H9 (cell line): ENCODE data around the gene OR10H5. TPM values are rescaled to one million over a fixed set of nuclear protein-coding genes. Genes with fewer than 3 reads are reported as not detected.

Experiments used
- DNase-seq: peaks from one replicate; pipeline ENCODE4 v3.0.0-alpha.2; 2017
- H2AFZ ChIP-seq: one replicate; pipeline ENCODE4 v1.6.1; 2013; ENCODE audit warnings: mild to moderate bottlenecking, low read length, control low read depth, moderate library complexity
- H2AK5ac ChIP-seq: 2 replicates; pipeline ENCODE4 v1.6.1; 2013; ENCODE audit warnings: low read length, control low read depth, mixed read lengths; ENCODE audit not compliant: insufficient read length
- H2BK120ac ChIP-seq: one replicate; pipeline ENCODE4 v1.6.1; 2013; ENCODE audit warnings: low read depth, mild to moderate bottlenecking, low read length, control low read depth, inconsistent platforms; ENCODE audit not compliant: poor library complexity, severe bottlenecking
- H2BK12ac ChIP-seq: 2 replicates; pipeline ENCODE4 v1.6.1; 2013; ENCODE audit warnings: low read length, control low read depth, mixed read lengths, low read depth; ENCODE audit not compliant: insufficient read length
- H2BK15ac ChIP-seq: 2 replicates; pipeline ENCODE4 v1.6.1; 2013; ENCODE audit warnings: low read depth, low read length, control low read depth
- H2BK20ac ChIP-seq: one replicate; pipeline ENCODE4 v1.6.1; 2013; ENCODE audit warnings: low read depth, mild to moderate bottlenecking, low read length, control low read depth, inconsistent platforms; ENCODE audit not compliant: poor library complexity, severe bottlenecking
- H2BK5ac ChIP-seq: 2 replicates; pipeline ENCODE4 v1.6.1; 2013; ENCODE audit warnings: low read length, control low read depth, mixed read lengths; ENCODE audit not compliant: insufficient read length
- H3K14ac ChIP-seq: 2 replicates; pipeline ENCODE4 v1.6.1; 2013; ENCODE audit warnings: low read length, control low read depth; ENCODE audit not compliant: insufficient read depth
- H3K18ac ChIP-seq: 2 replicates; pipeline ENCODE4 v1.6.1; 2013; ENCODE audit warnings: low read depth, mild to moderate bottlenecking, mixed read lengths, low read length, control low read depth; ENCODE audit not compliant: insufficient read length
- H3K23ac ChIP-seq: 2 replicates; pipeline ENCODE4 v1.6.1; 2013; ENCODE audit warnings: low read length, control low read depth, mixed read lengths, low read depth; ENCODE audit not compliant: insufficient read length
- H3K23me2 ChIP-seq: 2 replicates; pipeline ENCODE4 v1.6.1; 2013; ENCODE audit warnings: low read depth, mild to moderate bottlenecking, mixed read lengths, low read length, control low read depth; ENCODE audit not compliant: insufficient read length, poor library complexity, severe bottlenecking
- H3K27ac ChIP-seq: 2 replicates; pipeline ENCODE4 v1.5.1; 2013; ENCODE audit warnings: low read length, control low read depth, mixed read lengths, low read depth; ENCODE audit not compliant: insufficient read length
- H3K27me3 ChIP-seq: 2 replicates; pipeline ENCODE4 v1.6.1; 2013; ENCODE audit warnings: low read length, control low read depth, inconsistent platforms; ENCODE audit not compliant: insufficient read depth
- H3K4ac ChIP-seq: 2 replicates; pipeline ENCODE4 v1.6.1; 2013; ENCODE audit warnings: low read depth, mild to moderate bottlenecking, control low read depth, inconsistent platforms, low read length, moderate library complexity
- H3K4me1 ChIP-seq: 2 replicates; pipeline ENCODE4 v1.6.1; 2013; ENCODE audit warnings: low read length, control low read depth, inconsistent platforms; ENCODE audit not compliant: insufficient read depth
- H3K4me2 ChIP-seq: 2 replicates; pipeline ENCODE4 v1.6.1; 2013; ENCODE audit warnings: low read length, control low read depth, mixed read lengths; ENCODE audit not compliant: insufficient read length, insufficient read depth
- H3K56ac ChIP-seq: 2 replicates; pipeline ENCODE4 v1.6.1; 2013; ENCODE audit warnings: low read depth, mild to moderate bottlenecking, mixed read lengths, low read length, control low read depth; ENCODE audit not compliant: insufficient read length
- H3K79me1 ChIP-seq: 2 replicates; pipeline ENCODE4 v1.6.1; 2013; ENCODE audit warnings: low read depth, mild to moderate bottlenecking, moderate library complexity, low read length, control low read depth, inconsistent platforms; ENCODE audit not compliant: insufficient read depth, poor library complexity, severe bottlenecking
- H3K79me2 ChIP-seq: 2 replicates; pipeline ENCODE4 v1.6.1; 2013; ENCODE audit warnings: low read length, control low read depth, inconsistent platforms; ENCODE audit not compliant: insufficient read depth
- H3K9ac ChIP-seq: 2 replicates; pipeline ENCODE4 v1.6.1; 2013; ENCODE audit warnings: low read length, control low read depth, mixed read lengths; ENCODE audit not compliant: insufficient read length; ENCODE audit errors: extremely low read depth
- H3K9me3 ChIP-seq: one replicate; pipeline ENCODE4 v1.6.1; 2013; ENCODE audit warnings: low read depth, low read length, inconsistent platforms; ENCODE audit not compliant: control insufficient read depth
- H3T11ph ChIP-seq: one replicate; pipeline ENCODE4 v1.6.1; 2013; ENCODE audit warnings: mild to moderate bottlenecking, low read length, control low read depth, inconsistent platforms
- H4K20me1 ChIP-seq: one replicate; pipeline ENCODE4 v1.6.1; 2013; ENCODE audit not compliant: control insufficient read depth, insufficient read length, insufficient read depth
- H4K5ac ChIP-seq: 2 replicates; pipeline ENCODE4 v1.6.1; 2013; ENCODE audit warnings: low read depth, mild to moderate bottlenecking, mixed read lengths, low read length, control low read depth; ENCODE audit not compliant: insufficient read length
- H4K8ac ChIP-seq: replicated peaks from 2 replicates; pipeline ENCODE4 v1.6.1; 2013; ENCODE audit warnings: low read length, control low read depth, mixed read lengths, low read depth; ENCODE audit not compliant: insufficient read length
- H4K91ac ChIP-seq: 2 replicates; pipeline ENCODE4 v1.6.1; 2013; ENCODE audit warnings: low read depth, mild to moderate bottlenecking, moderate library complexity, mixed read lengths, low read length, control low read depth; ENCODE audit not compliant: insufficient read length
- H3K27ac Mint-ChIP-seq, 3 experiments: 2 replicates in 2 of 3; 3 replicates in 1 of 3; pipeline ENCODE4 v1.8.0; 2020 to 2021; ENCODE audit warnings: mixed read lengths in 3 of 3, mild to moderate bottlenecking in 1 of 3, moderate library complexity in 1 of 3
- H3K27me3 Mint-ChIP-seq: 2 replicates; pipeline ENCODE4 v1.8.0; 2021; ENCODE audit warnings: low read depth, mild to moderate bottlenecking, moderate library complexity, mixed read lengths
- H3K36me3 Mint-ChIP-seq, 3 experiments: 2 replicates in 2 of 3; 3 replicates in 1 of 3; pipeline ENCODE4 v1.8.0; 2020 to 2021; ENCODE audit warnings: low read depth in 3 of 3, mixed read lengths in 3 of 3; ENCODE audit not compliant: insufficient read depth in 1 of 3
- H3K4me1 Mint-ChIP-seq, 2 experiments: 2 replicates each; pipeline ENCODE4 v1.8.0; 2020; ENCODE audit warnings: mixed read lengths in 2 of 2
- H3K4me3 Mint-ChIP-seq, 2 experiments: 2 replicates in 1 of 2; 3 replicates in 1 of 2; pipeline ENCODE4 v1.8.0; 2020 to 2021; ENCODE audit warnings: mild to moderate bottlenecking in 2 of 2, mixed read lengths in 2 of 2, moderate library complexity in 1 of 2
- H3K9me3 Mint-ChIP-seq, 2 experiments: 2 replicates in 1 of 2; 3 replicates in 1 of 2; pipeline ENCODE4 v1.8.0; 2020; ENCODE audit warnings: mild to moderate bottlenecking in 2 of 2, mixed read lengths in 2 of 2, moderate library complexity in 1 of 2
- WGBS: extraction: QIAGEN DNeasy Blood & Tissue Kit; methylation state at CpG from one replicate; pipeline ENCODE4 v1.1.7; 2013; ENCODE audit warnings: missing lambda C conversion rate, low lambda C conversion rate, mixed read lengths; ENCODE audit not compliant: insufficient read length; ENCODE audit errors: extremely low coverage; 5-methylcytosine and 5-hydroxymethylcytosine counted together
- total RNA-seq: library from RNA; stranded (reverse); gene quantifications from 2 replicates; pipeline ENCODE4 v1.2.1, GENCODE V29; 2021
- TF ChIP-seq, protein P1 (sequence below): fragments of 200-600 bp; sonication (generic); conservative IDR thresholded peaks from 3 replicates; pipeline ENCODE4 v1.8.0; 2021; ENCODE audit warnings: antibody characterized with exemption, mild to moderate bottlenecking

Gene OR10H5
- total RNA-seq, 1 experiment from 2014 or later, result not detected

DNA sequence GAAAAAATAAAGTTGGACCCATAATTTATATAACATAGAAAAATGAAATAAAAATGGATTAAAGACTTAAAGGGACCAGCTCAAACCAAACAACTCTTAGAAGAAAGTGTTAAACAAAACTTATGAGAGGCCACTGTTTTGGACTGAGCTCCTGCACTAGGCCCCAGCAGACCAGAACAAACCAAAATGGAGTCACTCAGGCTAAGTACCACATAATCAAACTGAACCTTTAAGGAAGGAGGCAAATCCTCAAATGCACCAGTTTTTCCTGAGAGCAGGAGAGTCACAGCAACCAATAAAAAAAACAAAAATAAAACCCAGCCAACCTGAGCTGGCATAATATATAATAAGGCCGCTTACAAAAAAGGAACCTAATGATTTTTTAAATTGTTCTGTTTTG, 38.3 kb downstream of the OR10H5 start:
- H3K18ac ChIP-seq, result no peak overlapping the region
- H2AFZ ChIP-seq, result no peak overlapping the region
- TF ChIP-seq, protein P1, sequence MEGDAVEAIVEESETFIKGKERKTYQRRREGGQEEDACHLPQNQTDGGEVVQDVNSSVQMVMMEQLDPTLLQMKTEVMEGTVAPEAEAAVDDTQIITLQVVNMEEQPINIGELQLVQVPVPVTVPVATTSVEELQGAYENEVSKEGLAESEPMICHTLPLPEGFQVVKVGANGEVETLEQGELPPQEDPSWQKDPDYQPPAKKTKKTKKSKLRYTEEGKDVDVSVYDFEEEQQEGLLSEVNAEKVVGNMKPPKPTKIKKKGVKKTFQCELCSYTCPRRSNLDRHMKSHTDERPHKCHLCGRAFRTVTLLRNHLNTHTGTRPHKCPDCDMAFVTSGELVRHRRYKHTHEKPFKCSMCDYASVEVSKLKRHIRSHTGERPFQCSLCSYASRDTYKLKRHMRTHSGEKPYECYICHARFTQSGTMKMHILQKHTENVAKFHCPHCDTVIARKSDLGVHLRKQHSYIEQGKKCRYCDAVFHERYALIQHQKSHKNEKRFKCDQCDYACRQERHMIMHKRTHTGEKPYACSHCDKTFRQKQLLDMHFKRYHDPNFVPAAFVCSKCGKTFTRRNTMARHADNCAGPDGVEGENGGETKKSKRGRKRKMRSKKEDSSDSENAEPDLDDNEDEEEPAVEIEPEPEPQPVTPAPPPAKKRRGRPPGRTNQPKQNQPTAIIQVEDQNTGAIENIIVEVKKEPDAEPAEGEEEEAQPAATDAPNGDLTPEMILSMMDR, result no peak
- H3K36me3 Mint-ChIP-seq, result peaks cover 10 to 27% (median 20%) of the 10 kb centered on the region in 3 experiments; a peak in 6 of 7 replicates
- no peak overlapping the region for H3K14ac ChIP-seq
- H3K9ac ChIP-seq, result no peak overlapping the region
- no peak overlapping the region for H3K4me2 ChIP-seq
- no peak overlapping the region for H2AK5ac ChIP-seq
- H2BK120ac ChIP-seq, result no peak overlapping the region
- H3K23me2 ChIP-seq, result no peaks in the 10 kb centered on the region
- H3K4me1 ChIP-seq, result no peaks in the 10 kb centered on the region
- no peak overlapping the region for H2BK12ac ChIP-seq
- H3K27me3 Mint-ChIP-seq, result 0 out of 2 replicates have a peak, but pooled peaks cover 2% of the 10 kb centered on the region
- no peak overlapping the region for H3K23ac ChIP-seq
- H4K5ac ChIP-seq, result no peak overlapping the region
- H3K27ac ChIP-seq, result no peak overlapping the region
- no peaks in the 10 kb centered on the region for H3K4me1 Mint-ChIP-seq
- no peak overlapping the region for H4K91ac ChIP-seq
- H2BK5ac ChIP-seq, result no peak overlapping the region
- H3K9me3 Mint-ChIP-seq, result peaks cover 68 to 89% of the 10 kb centered on the region in 2 experiments
- no peak overlapping the region for H2BK15ac ChIP-seq
- H3K27me3 ChIP-seq, result no peaks in the 10 kb centered on the region
- H4K20me1 ChIP-seq, result no peaks in the 10 kb centered on the region
- no peak overlapping the region for H3T11ph ChIP-seq
- H4K8ac ChIP-seq, result no peak overlapping the region
- no peaks in the 10 kb centered on the region for H3K79me1 ChIP-seq
- no peak overlapping the region for H3K4ac ChIP-seq
- no peak overlapping the region for H3K27ac Mint-ChIP-seq
- no peak overlapping the region for H2BK20ac ChIP-seq
- H3K4me3 Mint-ChIP-seq, result no peak overlapping the region
- H3K56ac ChIP-seq, result no peak overlapping the region
- no peak for DNase-seq
- H3K9me3 ChIP-seq, result peaks cover 79% of the 10 kb centered on the region
- WGBS, result no CpG with 5 or more reads among the region's 1 CpG
- H3K79me2 ChIP-seq, result no peaks in the 10 kb centered on the region
